NCI-H2029 treated with DMSO at 0.1 percent for 48 hours (cell line): ENCODE measurements around the gene GMDS.
A peak's percentile ranks its signal among the peaks of the same experiment; 100 is the strongest.

ENCODE experiments used
- DNase-seq: peaks from one replicate; lab custom pipeline; 2025; lab: John Stamatoyannopoulos, UW

GMDS gene

GRCh38 chr6:2205396-2205795 is 40.0 kb downstream of the GMDS start:
- no peak for DNase-seq

DNA sequence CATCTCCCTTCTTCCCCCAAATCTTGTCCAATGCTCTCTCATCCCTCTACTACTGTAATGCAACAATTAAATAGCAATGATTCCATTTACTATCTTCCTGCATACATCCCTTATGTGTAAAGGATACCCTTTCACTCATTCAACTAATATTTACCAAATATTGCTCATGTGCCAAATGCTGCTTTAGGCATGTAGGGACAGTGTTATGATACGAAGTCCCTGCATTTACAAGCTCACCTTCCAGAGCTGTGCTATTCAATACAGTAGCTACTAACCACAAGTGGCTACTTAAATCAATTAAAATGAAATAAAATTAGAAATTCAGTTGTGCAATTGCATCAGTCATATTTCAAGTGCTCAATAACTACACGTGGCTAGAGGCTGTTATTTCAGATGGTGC is 41.1 kb downstream of the GMDS start:
- DNase-seq: peak; percentile 47

GRCh38 chr6:2203264-2203663 is 42.1 kb downstream of the GMDS start:
- DNase-seq: no peak

DNA sequence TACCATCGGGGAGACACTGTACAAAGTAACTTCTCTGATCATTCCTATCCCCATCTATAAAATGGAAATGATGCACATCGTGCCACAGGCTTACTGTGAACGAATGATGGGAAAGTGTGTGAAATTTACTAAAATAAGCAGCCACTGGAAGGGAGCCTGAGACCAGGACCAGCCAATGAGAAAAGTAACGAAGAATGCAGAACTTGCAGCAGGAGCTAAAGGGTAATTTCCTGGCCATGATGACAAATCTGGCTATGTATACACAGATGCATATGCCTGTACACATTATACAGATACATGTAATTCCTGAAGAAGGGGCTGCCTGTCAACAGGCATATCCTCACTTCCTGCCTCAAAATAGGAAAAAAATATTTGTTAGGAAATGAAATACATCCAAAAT is 47.4 kb downstream of the GMDS start:
- DNase-seq: no peak

GRCh38 chr6:2197177-2197671 is 48.2 kb downstream of the GMDS start:
- DNase-seq: no peak

GRCh38 chr6:2196079-2196679 is 49.2 kb downstream of the GMDS start:
- peak; percentile 82 for DNase-seq

- DNase-seq: no peak
Measured at GRCh38 chr6:2194643-2195042, 50.8 kb downstream of the GMDS start.

DNA sequence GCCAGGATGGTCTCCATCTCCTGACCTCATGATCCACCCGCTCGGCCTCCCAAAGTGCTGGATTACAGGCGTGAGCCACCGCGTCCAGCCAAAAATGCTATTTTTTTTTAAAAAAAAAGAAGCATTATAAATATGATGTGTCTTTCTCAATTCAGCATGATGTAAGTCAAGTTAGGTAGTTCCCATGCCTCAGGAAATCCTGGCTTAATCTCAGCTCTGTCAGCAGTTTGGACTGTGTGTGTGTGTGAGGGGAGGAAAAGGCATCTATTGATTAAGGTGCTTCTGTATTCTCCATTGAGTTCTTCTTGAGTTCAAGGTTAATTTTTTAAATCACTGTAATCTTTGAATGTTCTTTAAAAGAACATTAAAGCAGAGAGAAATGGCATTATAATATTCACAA is 51.5 kb downstream of the GMDS start:
- no peak for DNase-seq

GRCh38 chr6:2192976-2193375 is 52.4 kb downstream of the GMDS start:
- DNase-seq: no peak

DNA sequence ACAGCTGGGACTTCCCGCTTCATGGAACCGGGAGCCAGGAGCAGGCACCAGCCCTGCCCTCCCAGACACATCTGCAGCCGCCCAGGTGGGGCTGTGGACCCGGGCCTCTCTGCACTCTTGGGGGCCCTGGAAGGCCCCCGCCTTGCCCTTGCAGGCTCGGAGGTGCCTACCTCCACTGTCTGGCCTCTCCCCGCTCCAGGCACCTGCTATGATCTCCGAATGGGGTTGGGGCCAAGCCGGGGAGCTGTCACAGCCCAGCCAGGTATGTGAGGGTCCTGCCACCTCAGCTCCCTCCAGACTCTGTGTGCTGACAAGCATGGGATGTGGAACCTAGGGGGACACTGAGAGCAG is 54.0 kb downstream of the GMDS start:
- no peak for DNase-seq

- DNase-seq: no peak
Measured at GRCh38 chr6:2190661-2191389, 54.6 kb downstream of the GMDS start.

DNA sequence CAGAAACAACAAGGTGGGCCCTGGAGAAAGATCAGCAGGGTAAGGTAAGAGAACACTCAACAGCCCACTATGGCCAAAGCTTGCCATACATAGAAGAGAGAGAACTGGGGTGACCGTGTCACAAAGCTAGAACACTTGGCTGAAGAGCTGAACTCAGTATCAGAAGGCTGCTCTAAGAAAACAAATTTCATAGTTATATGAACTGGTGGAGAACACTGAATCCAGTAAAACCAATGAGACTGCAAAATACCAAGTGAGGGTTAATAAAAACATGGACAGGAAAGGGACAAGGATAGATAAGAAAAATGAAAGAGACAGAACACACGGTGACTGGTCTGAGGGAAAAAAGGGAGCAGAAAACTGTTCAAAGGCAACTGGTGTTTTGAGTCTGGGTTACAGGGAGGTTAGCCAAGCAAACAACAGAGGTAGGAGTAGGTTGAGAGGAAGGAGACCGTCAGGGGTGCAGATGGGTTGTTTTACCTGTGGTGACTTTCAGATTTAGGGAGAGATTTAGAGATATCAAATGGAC is 56.5 kb downstream of the GMDS start:
- no peak for DNase-seq

DNA sequence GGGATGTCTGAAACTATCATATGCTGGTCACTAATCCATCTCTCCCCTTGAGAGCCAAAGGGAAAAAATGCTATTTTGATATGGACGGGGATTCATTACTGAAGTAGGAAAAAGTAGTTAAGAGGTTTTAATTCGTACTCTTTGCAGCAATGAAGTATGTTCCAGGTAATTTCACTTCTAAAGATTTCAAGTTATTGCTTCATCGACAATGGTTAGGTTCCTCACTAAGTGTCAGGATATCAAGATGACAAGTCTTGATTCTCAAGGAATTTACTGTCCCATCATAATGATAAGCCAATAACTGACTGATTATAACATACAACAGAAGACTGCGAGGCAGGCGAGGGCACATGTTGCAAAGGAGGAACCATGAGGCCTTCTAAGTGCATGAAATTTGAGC is 57.0 kb downstream of the GMDS start:
- no peak for DNase-seq

GRCh38 chr6:2187826-2188225 is 57.6 kb downstream of the GMDS start:
- no peak for DNase-seq

- no peak for DNase-seq
Measured at GRCh38 chr6:2186516-2186915, 58.9 kb downstream of the GMDS start.

DNA sequence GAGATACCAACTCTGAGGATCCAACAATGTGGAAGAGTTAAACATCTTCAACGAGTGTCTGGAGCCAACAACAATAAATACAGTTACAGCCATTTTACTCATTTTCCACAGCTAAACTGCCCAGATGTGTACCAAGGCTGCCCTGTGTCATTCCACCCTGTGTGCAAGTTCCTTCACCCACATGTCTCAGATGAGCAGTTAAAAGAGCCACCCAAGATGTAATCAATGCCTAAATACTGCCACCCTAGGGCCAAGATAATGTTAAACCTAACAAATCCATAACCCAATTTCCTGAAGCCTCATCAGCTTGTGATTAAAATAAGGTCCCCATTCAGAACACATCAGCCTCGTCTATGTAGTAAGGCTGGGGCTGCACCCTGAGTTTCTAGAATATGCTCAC is 59.9 kb downstream of the GMDS start:
- DNase-seq: no peak

DNA sequence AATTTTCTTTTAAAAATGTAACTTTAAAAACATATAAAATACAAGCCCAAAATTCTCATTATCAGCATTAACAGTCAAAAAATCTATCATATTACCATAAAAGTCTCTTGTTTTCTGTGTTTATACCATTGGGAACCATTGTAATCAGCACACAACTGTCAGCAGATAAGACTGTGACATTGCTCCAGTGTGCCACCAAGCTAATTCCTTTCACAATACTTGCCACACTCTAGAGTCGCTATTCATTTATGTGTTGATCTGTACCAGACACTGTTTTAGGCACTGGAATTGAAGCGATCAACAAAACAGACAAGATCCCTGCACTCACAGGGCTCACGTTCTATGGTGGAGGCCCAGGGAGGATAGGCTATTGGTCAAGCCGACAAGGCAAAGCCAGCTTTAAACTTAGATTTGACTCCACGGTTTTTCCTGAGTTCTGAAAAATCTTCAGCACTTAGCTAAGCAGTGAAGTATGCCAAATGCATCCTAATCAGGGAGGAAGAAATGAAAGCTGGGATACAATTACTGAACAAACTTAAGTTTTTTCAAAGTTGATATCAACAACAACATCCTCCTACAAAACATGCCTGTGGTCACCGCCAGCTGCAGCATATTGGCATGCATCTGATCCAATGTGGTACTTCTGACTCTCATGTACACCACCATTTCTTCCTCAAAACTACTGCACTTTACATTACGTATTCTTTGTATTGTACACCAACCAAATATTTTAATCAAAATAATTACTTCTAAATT is 60.5 kb downstream of the GMDS start:
- DNase-seq: no peak

DNA sequence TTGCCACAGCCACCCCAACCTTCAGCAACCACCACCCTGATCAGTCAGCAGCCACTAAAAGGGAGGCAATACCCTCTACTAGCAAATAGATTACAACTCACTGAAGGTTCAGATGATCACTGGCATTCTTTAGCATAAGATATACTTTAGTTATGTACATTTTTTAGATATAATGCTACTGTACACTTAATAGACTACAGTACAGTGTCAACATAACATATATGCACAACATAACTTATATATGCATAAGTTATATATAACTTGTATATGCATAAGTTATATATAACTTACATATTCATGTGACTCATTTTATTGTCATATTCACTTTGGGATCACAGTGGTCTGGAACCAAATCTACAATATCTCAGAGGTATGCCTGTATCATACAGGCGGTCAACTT is 61.7 kb downstream of the GMDS start:
- DNase-seq: no peak

DNA sequence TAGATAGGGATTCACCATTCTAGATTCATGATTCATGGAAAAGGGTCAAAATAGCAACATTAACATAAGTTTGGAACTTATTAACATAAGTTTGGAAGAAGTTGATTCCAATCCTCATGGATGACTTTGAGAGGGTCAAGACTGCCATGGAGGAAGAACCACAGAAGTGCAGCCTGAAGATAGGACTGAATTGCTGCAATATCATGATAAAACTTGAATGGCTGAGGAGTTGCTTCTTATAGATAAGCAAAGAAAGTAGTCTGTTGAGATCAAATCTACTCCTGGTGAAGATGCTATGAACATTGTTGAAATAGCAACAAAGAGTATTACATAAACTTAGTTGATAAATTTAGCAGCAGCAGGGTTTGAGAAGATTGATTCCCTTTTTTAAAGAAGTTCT is 62.2 kb downstream of the GMDS start:
- no peak for DNase-seq

DNA sequence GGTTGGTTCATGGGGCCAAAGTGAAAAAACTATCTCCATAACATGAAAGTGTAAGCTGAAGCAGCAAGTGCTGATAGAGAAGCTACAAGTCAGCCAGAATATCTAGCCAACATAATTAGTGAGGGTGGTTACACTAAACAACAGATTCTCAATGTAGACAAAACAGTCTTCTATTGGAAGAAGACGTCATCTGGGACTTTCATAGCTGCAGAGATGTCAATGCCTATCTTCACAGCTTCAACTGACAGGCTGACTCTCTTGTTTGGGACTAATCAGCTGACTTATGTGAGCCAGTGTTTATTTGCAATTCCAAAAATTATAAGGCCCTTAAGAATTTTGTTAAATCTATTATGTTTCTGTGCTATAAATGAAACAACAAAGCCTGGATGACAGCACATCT is 63.2 kb downstream of the GMDS start:
- DNase-seq: no peak

GRCh38 chr6:2181567-2181966 is 63.8 kb downstream of the GMDS start:
- no peak for DNase-seq

DNA sequence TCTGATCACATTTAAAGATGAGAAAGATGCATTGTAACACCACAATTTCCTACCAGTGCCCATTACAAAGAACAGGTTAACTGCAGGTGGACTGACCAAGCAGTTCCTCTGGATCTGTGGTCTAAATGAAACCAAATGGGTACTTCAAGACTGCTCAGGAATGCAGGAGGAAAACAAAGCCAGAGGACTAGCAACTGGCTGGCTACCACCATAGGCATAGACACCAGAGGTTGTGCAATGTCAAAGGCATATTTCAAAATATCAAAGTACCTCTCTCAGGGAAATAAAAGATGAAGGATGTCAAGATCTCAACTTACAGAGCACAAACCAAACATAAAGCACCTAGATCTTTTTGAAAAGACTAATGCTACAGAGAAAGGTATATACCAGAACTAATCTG is 65.5 kb downstream of the GMDS start:
- peak; percentile 61 for DNase-seq

DNA sequence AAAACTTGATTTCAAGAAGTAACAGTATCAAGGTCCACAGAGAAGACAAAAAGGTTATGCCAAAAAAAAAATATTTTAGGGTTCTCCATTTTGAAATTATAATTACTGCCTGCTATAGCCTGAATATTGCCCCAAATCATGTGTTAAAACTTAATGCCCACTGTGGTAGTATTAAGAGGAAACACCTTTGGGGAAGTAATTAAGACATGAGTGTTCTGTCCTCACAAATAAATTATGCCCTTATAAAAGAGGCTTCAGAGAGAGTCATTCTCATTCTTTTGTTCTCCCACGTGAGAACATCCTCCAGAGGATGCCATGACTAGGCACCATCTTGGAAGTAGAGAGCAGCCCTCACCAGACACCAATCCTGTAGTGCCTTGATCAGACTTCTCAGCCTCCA is 66.2 kb downstream of the GMDS start:
- no peak for DNase-seq
